Uterus (tissue), 2 donors: ENCODE data around the gene TAL1.

Experiments
- POLR2A ChIP-seq, 2 donors: fragments of 450-650 bp; IDR thresholded peaks; one replicate each; pipeline ENCODE4 v1.6.1; 2016; ENCODE audit warnings: antibody characterized with exemption in 2 of 2, mild to moderate bottlenecking in 1 of 2, moderate library complexity in 1 of 2
- TF ChIP-seq, protein P1 (sequence below), 4 experiments: fragments of 200-600 bp in 2 of 4; fragments of 450-650 bp in 2 of 4; sonication (generic) in 2 of 4; IDR thresholded peaks; one replicate each; pipeline ENCODE4 v1.5.1; 2016 to 2019; ENCODE audit warnings: antibody characterized with exemption in 4 of 4, mild to moderate bottlenecking in 2 of 4, moderate library complexity in 1 of 4

DNA sequence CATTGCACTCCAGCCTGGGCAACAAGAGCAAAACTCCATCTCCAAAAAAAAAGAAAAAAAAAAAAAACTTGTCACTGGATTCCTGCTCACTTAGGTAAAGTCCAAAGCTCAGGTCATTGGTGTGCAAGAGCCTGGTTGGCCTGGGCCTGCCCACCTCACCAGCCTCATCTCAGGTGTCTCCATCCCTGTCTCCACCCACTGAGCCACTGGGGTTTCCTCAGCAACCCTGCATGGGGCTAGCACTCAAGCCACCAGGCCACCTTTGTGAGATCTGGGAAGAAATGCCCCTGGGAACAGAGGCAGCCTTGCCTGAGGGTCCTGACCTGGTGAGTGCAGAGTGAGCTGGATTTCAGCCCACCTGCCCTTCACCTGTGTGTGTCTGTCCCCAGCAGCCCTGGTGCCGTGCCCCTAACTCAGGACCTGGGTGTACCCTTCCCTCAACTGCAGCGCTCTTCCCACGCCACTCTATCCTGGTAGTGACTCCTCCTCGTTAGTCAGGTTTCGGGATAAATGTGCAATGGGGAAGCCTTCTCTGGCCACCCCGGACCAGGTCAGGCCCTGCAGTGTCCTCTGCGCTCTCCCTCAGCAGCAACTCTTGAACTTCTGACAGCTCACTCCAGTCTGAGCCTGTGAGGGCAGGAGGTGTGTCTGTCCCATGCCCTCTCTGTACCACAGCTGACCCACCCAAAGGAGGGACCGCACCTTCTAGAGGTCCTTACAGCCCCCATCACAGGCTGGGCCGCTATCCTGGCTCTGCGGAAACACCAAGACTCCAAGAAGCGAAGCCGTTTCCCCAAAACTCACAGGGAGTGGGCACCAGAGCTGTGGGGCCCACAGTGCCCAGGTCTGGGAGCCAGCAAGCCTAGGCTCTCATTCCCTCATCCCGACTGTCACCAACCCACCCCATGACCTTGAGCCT, 45.5 kb downstream of the TAL1 start:
- TF ChIP-seq POLR2A (IDR thresholded peaks at IDR 0.05), result no peak
- TF ChIP-seq, protein P1, sequence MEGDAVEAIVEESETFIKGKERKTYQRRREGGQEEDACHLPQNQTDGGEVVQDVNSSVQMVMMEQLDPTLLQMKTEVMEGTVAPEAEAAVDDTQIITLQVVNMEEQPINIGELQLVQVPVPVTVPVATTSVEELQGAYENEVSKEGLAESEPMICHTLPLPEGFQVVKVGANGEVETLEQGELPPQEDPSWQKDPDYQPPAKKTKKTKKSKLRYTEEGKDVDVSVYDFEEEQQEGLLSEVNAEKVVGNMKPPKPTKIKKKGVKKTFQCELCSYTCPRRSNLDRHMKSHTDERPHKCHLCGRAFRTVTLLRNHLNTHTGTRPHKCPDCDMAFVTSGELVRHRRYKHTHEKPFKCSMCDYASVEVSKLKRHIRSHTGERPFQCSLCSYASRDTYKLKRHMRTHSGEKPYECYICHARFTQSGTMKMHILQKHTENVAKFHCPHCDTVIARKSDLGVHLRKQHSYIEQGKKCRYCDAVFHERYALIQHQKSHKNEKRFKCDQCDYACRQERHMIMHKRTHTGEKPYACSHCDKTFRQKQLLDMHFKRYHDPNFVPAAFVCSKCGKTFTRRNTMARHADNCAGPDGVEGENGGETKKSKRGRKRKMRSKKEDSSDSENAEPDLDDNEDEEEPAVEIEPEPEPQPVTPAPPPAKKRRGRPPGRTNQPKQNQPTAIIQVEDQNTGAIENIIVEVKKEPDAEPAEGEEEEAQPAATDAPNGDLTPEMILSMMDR (IDR thresholded peaks at IDR 0.05), result no peak
